ENCODE data around the gene RPTOR.

RPTOR gene

GRCh38 chr17:80826346-80826954, 281.8 kb downstream of the RPTOR start:
- no peak overlapping the region for H3K4me3 ChIP-seq (ENCODE audit: low read depth, low read length)

DNA sequence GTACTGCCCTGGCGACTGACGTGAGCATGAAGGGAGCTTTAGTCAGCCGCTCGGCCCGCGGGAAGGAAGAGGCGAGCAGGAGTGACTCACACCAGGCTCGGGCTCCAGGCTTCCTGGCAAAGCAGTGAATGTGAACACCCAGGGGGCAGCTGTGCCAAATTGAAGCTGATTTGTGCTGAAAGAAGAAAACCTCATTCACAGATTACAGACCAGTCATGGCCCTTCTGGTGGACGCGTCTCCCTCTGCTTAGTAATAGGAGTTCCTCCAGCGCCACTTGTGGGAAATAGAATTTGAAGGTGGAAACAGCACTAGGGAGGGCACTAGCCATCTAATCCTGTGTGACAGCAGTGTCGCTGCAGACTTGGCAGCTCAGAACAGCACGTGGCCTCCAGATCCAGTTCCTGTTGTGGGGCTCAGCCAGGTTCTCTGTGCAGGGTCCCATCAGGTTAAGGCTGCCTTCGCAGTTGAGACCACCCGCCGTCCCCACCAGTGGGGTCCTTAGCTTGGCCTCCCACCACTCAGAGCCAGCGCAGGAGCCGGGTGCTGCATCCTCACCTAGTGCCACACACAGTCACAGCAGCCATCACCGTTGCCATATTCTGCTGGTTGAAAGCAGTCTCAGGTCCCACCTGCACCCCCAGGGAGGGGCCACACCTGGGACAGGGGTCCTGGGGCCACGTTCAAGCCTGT, 282.5 kb downstream of the RPTOR start:
- H3K4me3 ChIP-seq (ENCODE audit: low read depth, low read length) = no peak overlapping the region

DNA sequence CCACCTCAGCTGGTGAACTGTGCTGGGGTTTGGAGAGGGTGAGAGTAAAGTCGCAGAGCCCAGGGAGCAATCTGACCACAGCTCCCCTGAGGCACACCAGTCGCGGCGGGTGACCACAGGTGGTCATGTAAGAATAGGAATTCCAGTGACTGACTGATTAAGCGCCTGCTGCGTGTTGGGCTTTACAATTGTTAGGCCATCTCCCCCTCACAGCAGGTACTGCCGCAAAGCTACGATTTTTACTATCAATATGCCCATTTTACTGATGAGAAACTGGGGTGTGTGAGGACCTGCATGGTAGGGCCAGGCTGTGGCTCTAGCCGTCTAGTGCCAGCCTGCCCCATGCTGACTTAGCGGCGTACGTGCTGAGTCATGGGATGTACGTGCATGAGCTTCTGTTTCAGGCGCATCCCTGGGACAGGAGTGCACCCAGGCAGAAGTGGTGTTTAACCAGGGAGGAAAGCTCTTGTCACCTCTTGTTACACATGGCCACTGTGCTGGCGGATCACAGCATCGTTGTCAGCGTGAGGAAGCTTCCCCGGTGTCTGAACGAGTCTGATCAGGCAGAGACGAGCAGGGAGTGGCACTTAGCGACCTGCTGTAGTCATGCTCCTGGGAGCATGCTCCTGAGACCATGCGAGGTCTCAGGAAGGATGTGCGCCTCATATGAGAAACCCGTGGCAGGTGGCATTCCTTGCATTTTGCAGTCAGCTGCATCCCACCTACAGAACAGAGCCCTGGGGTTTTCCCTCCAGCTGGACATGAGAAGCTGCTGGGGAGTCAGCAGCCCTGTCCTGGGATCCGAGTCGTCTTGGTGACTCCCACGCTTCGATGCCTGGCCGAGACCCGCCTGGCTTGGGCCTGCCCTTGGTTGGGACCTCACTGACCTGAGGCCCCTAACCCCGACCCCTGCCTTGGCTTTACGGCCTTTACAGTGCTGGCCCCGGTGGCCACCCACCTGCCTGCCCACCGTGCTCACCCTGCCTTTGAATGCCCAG, 283.3 kb downstream of the RPTOR start:
- no peak overlapping the region for H3K4me3 ChIP-seq (ENCODE audit: low read depth, low read length)

DNA sequence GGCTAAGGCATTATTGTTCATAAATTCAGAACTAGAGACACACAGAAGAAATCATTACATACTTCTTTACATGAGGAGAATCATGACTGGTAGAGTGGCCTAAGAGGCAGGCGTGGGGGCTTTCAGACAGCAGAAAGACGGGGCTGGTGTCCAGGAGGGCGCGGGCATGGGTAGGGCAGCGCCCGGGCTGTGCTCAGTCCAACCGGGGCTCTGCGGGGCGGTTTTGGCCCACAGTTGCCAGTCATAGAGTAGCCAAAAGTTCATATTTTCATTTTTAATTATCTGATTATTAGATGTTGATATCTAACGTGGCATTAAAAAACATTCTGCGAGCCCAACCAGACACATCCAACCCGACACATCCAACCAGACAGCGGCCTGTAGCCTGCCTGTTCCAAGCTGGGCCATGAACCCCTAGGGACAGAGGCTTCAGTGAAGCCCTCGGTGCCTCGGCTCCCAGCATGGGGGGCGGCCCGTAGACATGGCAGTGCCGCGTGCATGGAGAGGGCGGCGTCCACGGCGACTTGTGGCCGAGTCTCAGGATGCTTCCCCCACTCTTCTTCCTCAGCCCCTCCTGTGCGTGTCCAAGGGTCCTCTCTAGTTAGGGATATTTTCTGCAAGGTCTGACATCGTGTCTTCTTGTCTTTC, 284.7 kb downstream of the RPTOR start:
- no peak overlapping the region for H3K4me3 ChIP-seq (ENCODE audit: low read depth, low read length)

DNA sequence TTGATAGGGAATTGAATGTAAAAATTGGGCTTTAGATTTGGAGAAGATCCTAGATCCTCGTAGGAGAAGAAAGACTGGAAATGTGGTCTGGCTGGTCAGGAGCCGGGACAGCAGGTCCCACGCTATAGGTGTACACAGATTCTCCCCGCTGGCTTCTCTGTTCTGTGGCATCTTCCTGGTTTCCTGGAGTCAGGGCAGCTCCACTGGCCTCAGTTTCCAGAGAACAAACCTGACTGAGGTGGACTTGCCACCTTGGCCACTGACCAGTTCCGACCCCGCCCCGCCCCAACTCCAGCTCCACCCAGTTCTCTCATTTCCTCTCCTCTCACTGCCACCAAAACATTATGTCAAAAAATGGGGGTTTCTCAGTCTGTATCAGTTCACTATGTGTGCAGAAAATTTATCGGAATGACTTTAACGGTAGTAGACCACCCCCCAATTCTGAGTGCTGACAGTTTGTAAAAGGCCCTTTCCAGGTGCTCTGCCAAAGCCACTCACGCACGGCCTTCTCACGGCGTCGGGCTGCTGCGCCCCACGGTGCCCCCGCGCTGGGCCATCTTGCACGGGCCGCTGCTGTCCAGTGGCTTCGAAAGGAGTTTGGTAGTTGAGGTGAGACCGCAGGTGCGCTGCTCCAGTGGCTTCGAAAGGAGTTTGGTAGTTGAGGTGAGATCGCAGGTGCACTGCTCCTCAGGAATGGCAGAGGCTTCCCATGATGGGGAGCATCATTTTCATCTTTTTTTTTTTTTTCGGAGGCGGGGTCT, 285.6 kb downstream of the RPTOR start:
- H3K4me3 ChIP-seq (ENCODE audit: low read depth, low read length) = no peak overlapping the region

DNA sequence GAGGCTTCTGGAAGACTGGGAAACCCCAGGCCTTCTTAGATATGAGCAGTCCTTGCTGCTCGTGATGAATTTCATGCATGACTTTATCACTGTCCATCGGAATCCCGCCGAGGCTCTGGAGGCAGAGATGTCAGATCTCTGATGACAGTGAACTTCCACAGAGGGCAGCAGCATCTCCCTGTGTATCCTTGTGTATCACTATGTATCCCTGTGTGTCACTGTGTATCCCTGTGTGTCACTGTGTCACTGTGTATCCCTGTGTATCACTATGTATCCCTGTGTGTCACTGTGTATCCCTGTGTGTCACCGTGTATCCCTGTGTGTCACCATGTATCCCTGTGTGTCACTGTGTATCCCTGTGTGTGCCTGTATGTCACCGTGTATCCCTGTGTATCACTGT, 286.9 kb downstream of the RPTOR start:
- H3K4me3 ChIP-seq (ENCODE audit: low read depth, low read length) = no peak overlapping the region

DNA sequence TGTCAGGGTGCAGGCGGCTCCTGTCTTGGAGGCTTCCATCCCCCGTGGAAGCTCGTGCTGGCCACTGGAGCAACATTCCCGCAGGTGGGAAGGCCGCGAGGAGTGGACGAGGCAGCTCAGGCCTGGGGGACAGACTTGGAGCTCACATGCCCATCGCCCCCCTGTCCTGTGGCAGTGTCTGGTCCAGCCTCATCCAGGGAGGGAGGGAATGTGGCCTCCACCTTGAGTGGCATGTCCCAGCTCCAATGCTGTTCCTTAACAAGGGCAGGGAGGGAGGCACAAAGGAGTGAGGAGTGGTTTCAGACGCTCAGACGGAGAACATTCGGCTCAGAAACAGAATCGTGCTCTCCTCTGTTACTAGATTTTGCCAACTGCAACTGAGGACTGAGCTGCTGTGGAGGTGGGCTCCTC, 287.6 kb downstream of the RPTOR start:
- no peak overlapping the region for H3K4me3 ChIP-seq (ENCODE audit: low read depth, low read length)

- no peak overlapping the region for H3K4me3 ChIP-seq (ENCODE audit: low read depth, low read length)
Observed at GRCh38 chr17:80832888-80833583, 288.4 kb downstream of the RPTOR start.

DNA sequence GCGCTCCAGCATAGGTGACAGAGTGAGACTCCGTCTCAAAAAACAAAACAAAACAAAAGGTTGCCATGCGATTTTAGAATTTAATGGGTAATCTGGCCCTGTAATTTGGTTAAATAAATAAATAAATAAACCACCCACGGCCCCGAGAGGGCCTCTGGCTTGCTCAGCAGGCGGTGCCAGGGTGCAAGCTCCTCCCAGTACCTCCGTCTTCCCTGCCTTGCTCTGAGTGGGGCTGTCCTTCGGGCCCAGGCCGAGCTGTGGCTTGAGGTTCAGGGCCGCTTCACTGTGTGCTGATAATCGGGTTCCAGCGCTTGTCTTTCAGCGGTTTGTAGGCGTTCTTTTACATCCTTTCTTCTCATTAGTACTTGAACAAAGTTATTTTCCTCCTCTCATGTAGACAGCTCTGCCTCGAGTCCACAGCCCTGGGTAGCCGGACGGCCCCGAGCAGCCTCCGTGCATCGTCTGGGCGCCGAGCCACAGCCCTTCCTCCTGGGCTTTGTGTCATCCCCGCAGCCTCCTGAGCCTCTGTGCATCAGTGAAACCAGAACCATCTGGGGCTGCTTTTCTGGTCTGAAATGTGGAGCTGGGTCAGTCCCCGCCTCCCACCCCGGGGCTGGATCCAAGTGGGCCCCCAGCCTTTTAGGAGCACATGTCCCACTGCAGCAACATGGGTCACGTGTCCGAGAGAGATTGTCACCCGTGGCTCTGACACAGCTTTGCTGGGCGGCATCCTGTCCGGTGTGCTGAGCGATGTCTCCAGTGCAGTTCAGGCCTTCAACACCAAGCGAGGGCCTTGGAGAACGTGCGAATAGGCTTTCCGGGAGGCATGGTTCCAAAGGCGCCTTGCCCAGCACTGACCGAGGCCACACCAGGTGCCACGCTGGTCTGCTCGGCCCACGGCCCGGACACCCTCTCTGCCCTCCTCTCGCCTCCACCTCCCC, 289.6 kb downstream of the RPTOR start:
- H3K4me3 ChIP-seq (ENCODE audit: low read depth, low read length) = no peak overlapping the region

- H3K4me3 ChIP-seq (ENCODE audit: low read depth, low read length) = no peak overlapping the region
Observed at GRCh38 chr17:80834893-80835275, 290.2 kb downstream of the RPTOR start.

DNA sequence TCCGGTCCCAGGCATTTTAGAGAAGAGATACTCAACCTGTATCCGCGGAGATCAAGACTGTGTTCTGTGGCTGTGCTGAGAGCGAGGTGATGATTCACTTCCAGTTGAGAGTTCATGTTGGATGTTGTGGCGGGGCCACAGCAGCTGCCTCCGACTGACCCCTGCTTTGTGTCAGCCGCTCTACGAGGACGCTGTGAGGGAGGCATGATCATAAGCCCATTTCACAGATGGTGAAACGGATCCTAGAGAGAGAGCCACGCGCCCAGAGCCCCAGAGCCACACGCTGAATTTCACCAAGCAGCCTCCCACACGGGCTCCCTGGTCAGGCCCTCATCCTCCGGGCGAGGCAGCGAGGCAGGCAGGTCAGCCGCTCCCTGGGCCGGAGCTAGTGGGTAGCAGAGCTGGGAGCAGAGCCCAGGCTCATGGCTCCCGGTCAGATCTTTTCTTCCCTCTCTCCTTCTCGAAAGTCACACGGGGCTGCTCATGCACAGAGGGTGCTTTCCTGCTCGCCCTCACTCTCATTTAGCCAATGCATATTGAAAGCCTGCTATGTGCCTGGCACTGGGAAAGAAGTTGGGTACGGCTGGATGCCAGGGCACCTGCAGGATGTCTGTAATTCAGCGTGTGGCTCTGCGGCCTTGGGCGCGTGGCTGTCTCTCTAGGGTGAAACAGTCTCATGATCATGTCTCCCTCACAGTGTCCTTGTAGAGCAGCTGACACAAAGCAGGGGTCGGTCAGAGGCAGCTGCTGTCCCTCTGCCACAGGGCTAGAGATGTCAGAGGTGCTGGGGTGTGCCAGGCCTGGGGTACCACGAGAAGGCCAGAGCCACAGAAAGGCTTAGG, 291.4 kb downstream of the RPTOR start:
- H3K4me3 ChIP-seq (ENCODE audit: low read depth, low read length) = no peak overlapping the region

GRCh38 chr17:80836658-80836965, 292.0 kb downstream of the RPTOR start:
- no peak overlapping the region for H3K4me3 ChIP-seq (ENCODE audit: low read depth, low read length)

- H3K4me3 ChIP-seq (ENCODE audit: low read depth, low read length) = no peak overlapping the region
Observed at GRCh38 chr17:80836971-80837481, 292.4 kb downstream of the RPTOR start.

DNA sequence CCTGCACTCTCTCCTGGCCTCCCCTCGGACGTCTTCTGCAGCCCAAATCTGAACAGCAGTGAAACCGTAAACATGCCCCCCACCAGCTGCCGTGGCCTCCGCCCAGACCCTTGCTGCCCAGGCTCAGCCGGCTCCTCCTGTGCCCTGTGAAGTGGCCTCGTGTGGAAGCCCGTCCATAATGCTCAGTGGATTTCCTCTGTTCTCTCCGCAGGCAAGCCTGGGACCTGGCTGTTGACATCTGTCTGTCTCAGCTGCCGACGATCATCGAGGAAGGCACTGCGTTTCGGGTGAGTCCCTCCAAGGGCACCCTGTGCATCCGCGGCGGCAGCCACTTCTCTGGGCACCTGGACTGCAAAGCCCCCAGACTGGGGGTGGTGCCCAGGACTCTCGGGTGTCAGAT, 293.1 kb downstream of the RPTOR start:
- no peak overlapping the region for H3K4me3 ChIP-seq (ENCODE audit: low read depth, low read length)

- no peak overlapping the region for H3K4me3 ChIP-seq (ENCODE audit: low read depth, low read length)
Observed at GRCh38 chr17:80838311-80839025, 293.8 kb downstream of the RPTOR start.

- H3K4me3 ChIP-seq (ENCODE audit: low read depth, low read length) = no peak overlapping the region
Observed at GRCh38 chr17:80839026-80839345, 294.3 kb downstream of the RPTOR start.

GRCh38 chr17:80839511-80839941, 294.9 kb downstream of the RPTOR start:
- H3K4me3 ChIP-seq (ENCODE audit: low read depth, low read length) = no peak overlapping the region
